Mesodermal cell (in vitro differentiated cells): ENCODE measurements around the gene ME1.
"Not testable (repeated sequence)": the region's sequence is repeated elsewhere in the genome, so short reads cannot be mapped to it uniquely, and the experiment has no call there.

ENCODE experiments used
- H3K27ac ChIP-seq: 2 replicates; pipeline ENCODE4 v1.7.0; 2013; ENCODE audit warnings: mild to moderate bottlenecking, low read depth, low read length, moderate library complexity; ENCODE audit not compliant: severe bottlenecking
- H3K36me3 ChIP-seq: 2 replicates; pipeline ENCODE4 v1.7.1; 2013; ENCODE audit warnings: mild to moderate bottlenecking, low read length, moderate library complexity; ENCODE audit not compliant: control insufficient read depth, insufficient read depth
- H3K4me1 ChIP-seq: one replicate; pipeline ENCODE4 v1.7.1; 2013; ENCODE audit warnings: mild to moderate bottlenecking, low read length; ENCODE audit not compliant: insufficient read depth, control insufficient read depth, poor library complexity, severe bottlenecking
- H3K4me3 ChIP-seq: 2 replicates; pipeline ENCODE4 v1.7.0; 2013; ENCODE audit warnings: low read length, control low read depth, mild to moderate bottlenecking; ENCODE audit not compliant: insufficient read depth, poor library complexity, severe bottlenecking; ENCODE audit errors: extremely low read depth
- H3K9me3 ChIP-seq: 2 replicates; pipeline ENCODE4 v1.7.1; 2013; ENCODE audit warnings: mild to moderate bottlenecking, low read length, moderate library complexity; ENCODE audit not compliant: control insufficient read depth
- WGBS, 2 experiments: methylation state at CpG; one replicate each; pipeline ENCODE4 v1.1.5; 2013; ENCODE audit warnings: missing lambda C conversion rate in 2 of 2; ENCODE audit not compliant: insufficient coverage in 2 of 2; 5-methylcytosine and 5-hydroxymethylcytosine counted together

The ME1 gene

GRCh38 chr6:83362349-83362748, 68.5 kb downstream of the ME1 start:
- H3K27ac ChIP-seq, H3K4me3 ChIP-seq, H3K9me3 ChIP-seq, H3K4me1 ChIP-seq: not testable (repeated sequence)
- 88 to 96% methylated on average over 4 to 6 of the region's 6 CpGs for WGBS, 2 experiments
- H3K36me3 ChIP-seq: peaks cover 21% of the 10 kb centered on the region

DNA sequence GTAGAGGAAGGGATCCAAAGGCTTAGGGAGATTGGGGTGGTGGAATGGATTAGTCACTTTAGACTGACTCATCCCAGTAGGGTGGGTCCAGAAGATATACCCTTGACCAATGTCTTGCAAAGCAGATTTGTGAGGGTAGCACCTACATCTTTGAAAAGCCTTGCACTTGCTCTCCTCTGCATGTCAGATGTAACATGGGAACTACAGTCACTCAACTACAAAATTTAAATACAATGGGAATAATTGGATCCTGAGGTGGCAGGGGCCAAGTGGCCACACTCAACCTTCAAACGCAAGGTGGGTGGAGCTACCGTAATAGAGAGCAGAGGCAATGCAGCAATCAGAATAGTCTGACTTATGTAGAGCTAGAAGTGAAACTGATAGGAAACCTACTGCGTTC, 71.2 kb downstream of the ME1 start:
- Histone ChIP-seq H3K9me3 (peaks cover 7% of the 10 kb centered on the region), H3K4me1 (no peaks in the 10 kb centered on the region), H3K36me3 (peaks cover 21% of the 10 kb centered on the region), H3K27ac (no peak overlapping the region), H3K4me3 (no peak overlapping the region)
- WGBS, 2 experiments: 100% methylated on average over 1 of the region's 3 CpGs; no CpG with 5 or more reads in 1 of the 2 experiments

- Histone ChIP-seq H3K4me3 (no peak overlapping the region), H3K36me3 (peaks cover 13% of the 10 kb centered on the region), H3K4me1 (no peaks in the 10 kb centered on the region), H3K27ac (no peak overlapping the region), H3K9me3 (no peaks in the 10 kb centered on the region)
- WGBS, 2 experiments: 100% methylated on average over 1 of the region's 1 CpG; no CpG with 5 or more reads in 1 of the 2 experiments
Observed at GRCh38 chr6:83354747-83355146, 76.1 kb downstream of the ME1 start.

DNA sequence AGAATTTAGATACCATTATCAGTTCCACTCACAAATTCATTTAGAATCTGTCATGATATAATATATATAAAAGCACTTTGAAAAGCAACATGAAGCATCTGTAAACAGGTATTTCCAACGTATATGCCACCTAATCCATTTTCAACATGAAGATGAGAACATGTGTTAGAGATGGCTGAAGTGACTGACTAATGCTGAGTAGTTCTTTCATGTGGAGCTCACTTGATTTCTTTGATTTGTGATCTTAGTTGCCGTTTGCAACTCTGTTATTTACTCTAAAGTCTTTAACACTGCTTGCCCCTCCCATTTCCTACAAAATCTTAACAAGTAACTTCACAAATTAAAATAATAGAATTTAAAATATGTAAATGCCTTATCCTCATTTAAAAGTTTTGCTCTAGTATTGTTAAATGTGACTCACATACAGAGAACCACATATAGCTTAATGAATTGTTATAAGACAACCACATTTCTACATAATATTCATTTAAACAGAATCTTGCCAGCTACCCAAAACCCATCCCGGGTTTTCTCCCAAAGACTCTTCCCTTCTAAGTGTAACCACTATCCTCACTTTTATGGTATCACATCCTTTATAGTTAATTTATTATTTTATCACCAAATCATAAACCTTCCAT, 78.3 kb downstream of the ME1 start:
- Histone ChIP-seq H3K9me3 (no peaks in the 10 kb centered on the region), H3K4me1 (no peaks in the 10 kb centered on the region), H3K27ac (no peak overlapping the region), H3K36me3 (peaks cover 5% of the 10 kb centered on the region), H3K4me3 (no peak overlapping the region)
- WGBS, 2 experiments: 100% methylated on average over 1 of the region's 3 CpGs; no CpG with 5 or more reads in 1 of the 2 experiments

DNA sequence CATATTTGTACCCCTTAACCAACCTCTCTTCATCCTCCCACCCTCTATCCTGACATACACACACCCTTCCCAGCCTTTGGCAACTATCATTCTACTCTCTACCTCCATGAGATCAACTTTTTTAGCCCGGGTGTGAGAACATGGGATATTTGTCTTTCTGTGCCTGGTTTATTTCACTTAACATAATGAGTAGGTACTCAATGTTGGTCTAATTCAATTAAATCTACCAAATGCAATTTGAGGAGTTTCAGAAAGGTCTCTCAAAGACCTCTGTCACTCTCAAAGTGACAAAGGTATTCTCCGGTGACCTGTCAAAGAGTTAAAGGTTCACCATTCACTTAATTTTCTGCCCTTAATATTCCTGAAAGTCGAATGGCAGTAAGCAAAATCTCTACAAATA, 87.7 kb downstream of the ME1 start:
- WGBS, 2 experiments: no CpG with 5 or more reads among the region's 3 CpGs
- H3K4me1 ChIP-seq: no peaks in the 10 kb centered on the region
- H3K4me3 ChIP-seq: no peak overlapping the region
- no peaks in the 10 kb centered on the region for H3K9me3 ChIP-seq
- H3K36me3 ChIP-seq: peaks cover 15% of the 10 kb centered on the region
- no peak overlapping the region for H3K27ac ChIP-seq

DNA sequence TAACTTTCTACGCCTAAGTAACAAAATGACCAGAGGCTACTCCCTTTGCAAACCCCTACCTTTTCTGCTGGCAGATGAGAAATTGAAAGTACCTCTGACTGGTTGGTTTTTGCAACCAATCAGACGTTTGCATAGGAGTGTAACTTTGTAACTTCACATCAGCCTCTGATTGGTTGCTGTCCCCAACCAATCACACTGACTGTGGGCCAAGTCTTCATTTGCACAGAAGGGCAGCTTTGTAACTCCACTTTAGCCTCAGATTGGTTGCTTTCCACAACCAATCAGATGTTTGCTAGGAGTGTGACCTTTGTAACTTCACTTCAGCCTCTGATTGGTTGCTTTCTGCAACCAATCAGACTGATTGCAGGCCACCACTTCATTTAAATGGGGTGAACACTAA, 89.1 kb downstream of the ME1 start:
- H3K4me3 ChIP-seq: no peak overlapping the region
- no peaks in the 10 kb centered on the region for H3K4me1 ChIP-seq
- no peak overlapping the region for H3K27ac ChIP-seq
- H3K9me3 ChIP-seq: no peaks in the 10 kb centered on the region
- 83 to 100% methylated on average over 1 of the region's 2 CpGs for WGBS, 2 experiments
- peaks cover 15% of the 10 kb centered on the region for H3K36me3 ChIP-seq

DNA sequence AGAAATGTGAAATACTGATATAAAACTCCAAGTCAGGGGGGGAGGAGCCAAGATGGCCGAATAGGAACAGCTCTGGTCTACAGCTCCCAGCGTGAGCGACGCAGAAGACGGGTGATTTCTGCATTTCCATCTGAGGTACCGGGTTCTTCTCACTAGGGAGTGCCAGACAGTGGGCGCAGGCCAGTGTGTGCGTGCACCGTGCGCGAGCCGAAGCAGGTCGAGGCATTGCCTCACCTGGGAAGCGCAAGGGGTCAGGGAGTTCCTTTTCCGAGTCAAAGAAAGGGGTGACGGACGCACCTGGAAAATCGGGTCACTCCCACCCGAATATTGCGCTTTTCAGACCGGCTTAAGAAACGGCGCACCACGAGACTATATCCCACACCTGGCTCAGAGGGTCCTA, 96.9 kb downstream of the ME1 start:
- H3K36me3 ChIP-seq, H3K9me3 ChIP-seq, H3K4me1 ChIP-seq, H3K4me3 ChIP-seq, H3K27ac ChIP-seq: not testable (repeated sequence)
- 100% methylated on average over 2 of the region's 24 CpGs; no CpG with 5 or more reads in 1 of the 2 experiments for WGBS, 2 experiments

DNA sequence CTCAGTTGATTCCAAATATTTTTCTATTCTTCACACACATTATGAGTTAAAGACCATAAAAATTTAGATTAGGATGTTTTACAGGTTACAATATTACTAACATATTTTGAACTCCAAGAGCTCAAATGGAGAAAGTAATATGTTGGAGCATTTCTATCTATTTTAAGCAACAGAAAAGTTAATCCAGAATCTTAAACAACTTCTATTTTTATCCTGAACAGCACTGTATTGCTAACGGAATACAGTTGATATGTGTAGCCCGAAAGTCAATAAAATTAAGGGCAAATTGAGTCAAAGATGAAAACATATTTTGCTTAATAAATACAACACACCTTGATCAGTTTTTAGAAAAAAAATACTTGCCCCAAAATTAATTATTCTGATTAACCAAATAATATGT, 97.4 kb downstream of the ME1 start:
- Histone ChIP-seq H3K9me3 (no peaks in the 10 kb centered on the region), H3K4me3 (no peak overlapping the region), H3K36me3 (no peaks in the 10 kb centered on the region), H3K4me1 (no peaks in the 10 kb centered on the region), H3K27ac (no peak overlapping the region)
- no CpG with 5 or more reads among the region's 2 CpGs for WGBS, 2 experiments

DNA sequence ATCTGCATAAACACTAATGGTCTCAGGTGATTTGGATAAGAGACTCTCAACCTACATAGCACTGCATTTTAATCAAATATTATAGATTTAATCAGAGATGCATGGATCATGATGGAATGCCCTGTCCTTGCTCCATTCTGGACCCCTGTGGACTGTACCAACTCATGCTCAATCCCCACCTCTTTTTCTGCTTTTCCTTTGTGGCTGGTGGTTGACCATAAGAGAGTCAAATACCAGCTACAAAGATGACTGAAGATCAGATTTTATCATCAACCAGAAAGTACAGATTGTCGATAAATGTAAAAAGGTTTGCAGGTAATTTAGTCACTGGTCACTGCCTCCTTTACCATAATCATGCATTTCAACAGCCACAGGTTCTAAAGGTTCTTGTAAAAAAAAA, 116.2 kb downstream of the ME1 start:
- peaks cover 6% of the 10 kb centered on the region for H3K4me1 ChIP-seq
- no CpG with 5 or more reads among the region's 1 CpG for WGBS, 2 experiments
- H3K36me3 ChIP-seq: no peaks in the 10 kb centered on the region
- H3K27ac ChIP-seq: no peak overlapping the region
- H3K4me3 ChIP-seq: no peak overlapping the region
- no peaks in the 10 kb centered on the region for H3K9me3 ChIP-seq

- H3K36me3 ChIP-seq: no peaks in the 10 kb centered on the region
Observed at GRCh38 chr6:83313882-83314281, 117.0 kb downstream of the ME1 start.

DNA sequence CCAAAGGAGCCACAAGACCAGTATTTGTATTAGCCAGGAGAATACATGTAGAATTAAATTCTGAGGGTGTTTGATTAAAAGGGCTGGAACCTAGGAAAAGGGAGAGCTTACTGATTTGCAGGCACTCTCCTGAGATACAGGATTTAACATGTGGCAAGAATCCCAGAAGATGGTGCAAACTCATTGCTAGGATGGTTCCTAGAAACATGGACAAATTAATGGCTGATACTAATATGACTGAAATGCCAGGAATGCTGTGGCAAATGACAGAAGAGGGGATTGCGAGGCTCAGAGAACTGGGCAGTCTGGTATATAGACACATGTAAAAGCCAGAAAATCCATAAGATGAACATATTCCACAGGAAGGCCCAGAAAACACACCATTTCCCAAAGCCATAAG, 119.6 kb downstream of the ME1 start:
- Histone ChIP-seq H3K9me3 (no peaks in the 10 kb centered on the region), H3K4me1 (peaks cover 16% of the 10 kb centered on the region), H3K36me3 (no peaks in the 10 kb centered on the region), H3K4me3 (no peak overlapping the region), H3K27ac (no peak overlapping the region)
- WGBS, 2 experiments: no CpG with 5 or more reads among the region's 1 CpG

More at GRCh38 chr6:83313882-83314281, 117.0 kb downstream of the ME1 start:
- H3K4me1 ChIP-seq: peaks cover 13% of the 10 kb centered on the region
- H3K27ac ChIP-seq: no peak overlapping the region
- H3K9me3 ChIP-seq: no peaks in the 10 kb centered on the region
- H3K4me3 ChIP-seq: no peak overlapping the region
